ENCODE data around the gene MAP3K20. TPM values are rescaled to one million over a fixed set of nuclear protein-coding genes. Genes with fewer than 3 reads are reported as not detected.

The MAP3K20 gene
- total and polyA plus RNA-seq, 2 experiments from 2014 or later, result 7.6 to 9.6 TPM

GRCh38 chr2:173300458-173300857 lies 224.8 kb downstream of the MAP3K20 start:
- peaks cover 15% of the 10 kb centered on the region for H3K27me3 Mint-ChIP-seq (ENCODE audit: insufficient read depth, low read depth, poor library complexity)
- H3K4me1 Mint-ChIP-seq, result peaks cover 13% of the 10 kb centered on the region
- Histone ChIP-seq H3K9me2 (ENCODE audit: insufficient read depth) (peaks cover 4% of the 10 kb centered on the region; the same call in 1 of the 2 replicates), H3K4me2 (no peak overlapping the region), H3K36me3 (ENCODE audit: insufficient read depth) (peaks cover 23% of the 10 kb centered on the region), H3K27ac (ENCODE audit: low read depth) (no peak overlapping the region), H2AFZ (no peak overlapping the region), H3K27me3 (ENCODE audit: insufficient read depth) (no peaks in the 10 kb centered on the region), H4K20me1 (replicated peaks; ENCODE audit: insufficient read depth) (no peaks in the 10 kb centered on the region), H3K4me3 (no peak overlapping the region), H3F3A (replicated peaks; ENCODE audit: low read depth) (no peaks in the 10 kb centered on the region), H3K79me2 (replicated peaks; ENCODE audit: insufficient read depth) (no peaks in the 10 kb centered on the region), H3K4me1 (ENCODE audit: insufficient read depth) (peaks cover 16% of the 10 kb centered on the region)
- TF ChIP-seq CREB1 (CRISPR knock-in tag; IDR thresholded peaks at IDR 0.05; ENCODE audit: low read depth) (no peak), POLR2AphosphoS5 (IDR thresholded peaks at IDR 0.05; ENCODE audit: low read depth) (no peak), EZH2 (IDR thresholded peaks at IDR 0.05; ENCODE audit: low read depth, unreplicated experiment) (no peak), STAT1 (IDR thresholded peaks at IDR 0.05; ENCODE audit: unreplicated experiment) (no peak), NANOG (IDR thresholded peaks at IDR 0.05; ENCODE audit: borderline replicate concordance) (no peak), ZNF114 (CRISPR knock-in tag; IDR thresholded peaks at IDR 0.05) (no peak), ZNF462 (CRISPR knock-in tag; IDR thresholded peaks at IDR 0.05) (no peak), EZH2phosphoT487 (IDR thresholded peaks at IDR 0.05; ENCODE audit: unreplicated experiment) (no peak), ETS1 (IDR thresholded peaks at IDR 0.05) (no peak), REST (IDR thresholded peaks at IDR 0.05; ENCODE audit: unreplicated experiment) (no peak), JUNB (IDR thresholded peaks at IDR 0.05; ENCODE audit: unreplicated experiment) (no peak), ZNF331 (CRISPR knock-in tag; IDR thresholded peaks at IDR 0.05; ENCODE audit: low read depth) (no peak)
- TF ChIP-seq, protein P1, sequence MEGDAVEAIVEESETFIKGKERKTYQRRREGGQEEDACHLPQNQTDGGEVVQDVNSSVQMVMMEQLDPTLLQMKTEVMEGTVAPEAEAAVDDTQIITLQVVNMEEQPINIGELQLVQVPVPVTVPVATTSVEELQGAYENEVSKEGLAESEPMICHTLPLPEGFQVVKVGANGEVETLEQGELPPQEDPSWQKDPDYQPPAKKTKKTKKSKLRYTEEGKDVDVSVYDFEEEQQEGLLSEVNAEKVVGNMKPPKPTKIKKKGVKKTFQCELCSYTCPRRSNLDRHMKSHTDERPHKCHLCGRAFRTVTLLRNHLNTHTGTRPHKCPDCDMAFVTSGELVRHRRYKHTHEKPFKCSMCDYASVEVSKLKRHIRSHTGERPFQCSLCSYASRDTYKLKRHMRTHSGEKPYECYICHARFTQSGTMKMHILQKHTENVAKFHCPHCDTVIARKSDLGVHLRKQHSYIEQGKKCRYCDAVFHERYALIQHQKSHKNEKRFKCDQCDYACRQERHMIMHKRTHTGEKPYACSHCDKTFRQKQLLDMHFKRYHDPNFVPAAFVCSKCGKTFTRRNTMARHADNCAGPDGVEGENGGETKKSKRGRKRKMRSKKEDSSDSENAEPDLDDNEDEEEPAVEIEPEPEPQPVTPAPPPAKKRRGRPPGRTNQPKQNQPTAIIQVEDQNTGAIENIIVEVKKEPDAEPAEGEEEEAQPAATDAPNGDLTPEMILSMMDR (conservative IDR thresholded peaks at IDR 0.05; ENCODE audit: low read depth in 2 of 2), result no peak
- no peak overlapping the region for H3K27ac Mint-ChIP-seq
- no peak overlapping the region for H3K4me3 Mint-ChIP-seq
- ATAC-seq (no peak), DNase-seq (ENCODE audit: low spot score) (no peak)
- peaks cover 86% of the 10 kb centered on the region for H3K9me3 Mint-ChIP-seq
- H3K36me3 Mint-ChIP-seq (ENCODE audit: low read depth), result peaks cover 70% of the 10 kb centered on the region
